GM19463 (cell line): ENCODE results near the gene DBNDD1.

Source experiments
- ATAC-seq: cut with Tn5 transposase; IDR thresholded peaks from one replicate; pipeline ENCODE4 v1.9.1; 2021; ENCODE audit warnings: mild to moderate bottlenecking, moderate library complexity; ENCODE audit not compliant: unreplicated experiment

The DBNDD1 gene

GRCh38 chr16:89965447-89966225, 53.6 kb downstream of the DBNDD1 start:
- ATAC-seq = no peak

- ATAC-seq = no peak
These were observed 55.1 kb downstream of the DBNDD1 start for GRCh38 chr16:89964201-89964600.

GRCh38 chr16:89962754-89963498, 56.3 kb downstream of the DBNDD1 start:
- no peak for ATAC-seq

- ATAC-seq = no peak
These were observed 57.3 kb downstream of the DBNDD1 start for GRCh38 chr16:89961920-89962319.

GRCh38 chr16:89960966-89961365, 58.3 kb downstream of the DBNDD1 start:
- no peak for ATAC-seq

- no peak for ATAC-seq
These were observed 60.7 kb downstream of the DBNDD1 start for GRCh38 chr16:89958596-89958995.

- no peak for ATAC-seq
These were observed 61.2 kb downstream of the DBNDD1 start for GRCh38 chr16:89958068-89958467.

GRCh38 chr16:89957216-89957785, 62.0 kb downstream of the DBNDD1 start:
- no peak for ATAC-seq

GRCh38 chr16:89956505-89957215, 62.6 kb downstream of the DBNDD1 start:
- no peak for ATAC-seq

- ATAC-seq = no peak
These were observed 64.1 kb downstream of the DBNDD1 start for GRCh38 chr16:89955001-89955685.
